ENCODE measurements around the gene SDK2.
A peak's percentile ranks its signal among the peaks of the same experiment; 100 is the strongest.

Gene SDK2

GRCh38 chr17:73644145-73645049, at the start of gene SDK2:
SDK2 (minus strand) TSS chr17:73644445; CDS start chr17:73644088, 357 bp downstream.
- peak in 1 of 2 donors; percentile 9 for DNase-seq (ENCODE audit: low read depth in 2 of 2)

GRCh38 chr17:73693071-73693470, 48.8 kb upstream of the SDK2 start:
- DNase-seq (ENCODE audit: low read depth in 2 of 2) = no peak

- no peak for DNase-seq (ENCODE audit: low read depth in 2 of 2)
These were observed 47.1 kb upstream of the SDK2 start for GRCh38 chr17:73691321-73691766.

GRCh38 chr17:73690676-73691075, 46.4 kb upstream of the SDK2 start:
- DNase-seq (ENCODE audit: low read depth in 2 of 2) = no peak

GRCh38 chr17:73689596-73690275, 45.5 kb upstream of the SDK2 start:
- no peak for DNase-seq (ENCODE audit: low read depth in 2 of 2)

- DNase-seq (ENCODE audit: low read depth in 2 of 2) = no peak
These were observed 42.7 kb upstream of the SDK2 start for GRCh38 chr17:73686961-73687360.

- no peak for DNase-seq (ENCODE audit: low read depth in 2 of 2)
These were observed 41.9 kb upstream of the SDK2 start for GRCh38 chr17:73686126-73686525.

GRCh38 chr17:73684183-73684582, 39.9 kb upstream of the SDK2 start:
- DNase-seq (ENCODE audit: low read depth in 2 of 2) = no peak

- no peak for DNase-seq (ENCODE audit: low read depth in 2 of 2)
These were observed 39.5 kb upstream of the SDK2 start for GRCh38 chr17:73683771-73684170.

- no peak for DNase-seq (ENCODE audit: low read depth in 2 of 2)
These were observed 37.7 kb upstream of the SDK2 start for GRCh38 chr17:73681946-73682345.

- DNase-seq (ENCODE audit: low read depth in 2 of 2) = no peak
These were observed 35.2 kb upstream of the SDK2 start for GRCh38 chr17:73679476-73679875.

GRCh38 chr17:73678999-73679398, 34.8 kb upstream of the SDK2 start:
- no peak for DNase-seq (ENCODE audit: low read depth in 2 of 2)

GRCh38 chr17:73669771-73670170, 25.5 kb upstream of the SDK2 start:
- no peak for DNase-seq (ENCODE audit: low read depth in 2 of 2)

- DNase-seq (ENCODE audit: low read depth in 2 of 2) = no peak
These were observed 23.1 kb upstream of the SDK2 start for GRCh38 chr17:73667181-73667959.

GRCh38 chr17:73663614-73664013, 19.4 kb upstream of the SDK2 start:
- DNase-seq (ENCODE audit: low read depth in 2 of 2) = no peak

- DNase-seq (ENCODE audit: low read depth in 2 of 2) = no peak
These were observed 16.1 kb upstream of the SDK2 start for GRCh38 chr17:73660366-73660765.

- no peak for DNase-seq (ENCODE audit: low read depth in 2 of 2)
These were observed 14.7 kb upstream of the SDK2 start for GRCh38 chr17:73658821-73659515.

- no peak for DNase-seq (ENCODE audit: low read depth in 2 of 2)
These were observed 13.3 kb upstream of the SDK2 start for GRCh38 chr17:73657473-73658116.

- DNase-seq (ENCODE audit: low read depth in 2 of 2) = no peak
These were observed 10.0 kb upstream of the SDK2 start for GRCh38 chr17:73654241-73654640.

- DNase-seq (ENCODE audit: low read depth in 2 of 2) = no peak
These were observed 9.6 kb upstream of the SDK2 start for GRCh38 chr17:73653810-73654209.

GRCh38 chr17:73652886-73653480, 8.7 kb upstream of the SDK2 start:
- no peak for DNase-seq (ENCODE audit: low read depth in 2 of 2)

Data from stimulated activated CD4-positive, alpha-beta T cell treated with anti-CD3 and anti-CD28 coated beads, Interleukin-1b, Interleukin-23, amount 100 ng/mL, for 4 hours (primary cell).